Naive thymus-derived CD8-positive, alpha-beta T cell (primary cell): ENCODE measurements around the gene GSG1. TPM values are rescaled to one million over a fixed set of nuclear protein-coding genes. Genes with fewer than 3 reads are reported as not detected.

Experiments
- ATAC-seq, 2 donors: fragments of 150-1000 bp; cut with Tn5 transposase in 1 of 2; sonication (Bioruptor Pico), chemical (Tn5 transposase) in 1 of 2; 1 replicate in 1 of 2; 2 replicates in 1 of 2; pipeline ENCODE4 v1.10.0; 2021; ENCODE audit warnings: mild to moderate bottlenecking in 2 of 2, moderate library complexity in 2 of 2
- POLR2A ChIA-PET: fragments of 350-600 bp; sonication (Branson Sonifier 250); formaldehyde crosslinking; loops from one replicate; lab custom pipeline; 2021; ENCODE audit warnings: antibody characterized with exemption; lab: Charles Lee
- DNase-seq, 10 donors: peaks; one replicate each; pipeline versions ENCODE4 v3.0.0 to v3.0.0-alpha.2; 2020 to 2022
- H3K27ac Mint-ChIP-seq, 10 donors: one replicate each; pipeline ENCODE4 v1.8.0; 2020 to 2022; ENCODE audit warnings: mild to moderate bottlenecking in 10 of 10, mixed read lengths in 10 of 10, moderate library complexity in 4 of 10, inconsistent platforms in 1 of 10
- H3K27me3 Mint-ChIP-seq, 5 donors: one replicate each; pipeline ENCODE4 v1.8.0; 2021 to 2022; ENCODE audit warnings: mixed read lengths in 5 of 5
- H3K36me3 Mint-ChIP-seq, 3 donors: one replicate each; pipeline ENCODE4 v1.8.0; 2020 to 2022; ENCODE audit warnings: mixed read lengths in 3 of 3, mild to moderate bottlenecking in 2 of 3, inconsistent platforms in 1 of 3
- H3K4me1 Mint-ChIP-seq, 4 donors: one replicate each; pipeline ENCODE4 v1.8.0; 2021 to 2022; ENCODE audit warnings: mixed read lengths in 4 of 4
- H3K4me3 Mint-ChIP-seq, 10 donors: one replicate each; pipeline ENCODE4 v1.8.0; 2020 to 2022; ENCODE audit warnings: mild to moderate bottlenecking in 10 of 10, mixed read lengths in 10 of 10, moderate library complexity in 6 of 10, inconsistent platforms in 1 of 10
- H3K9me3 Mint-ChIP-seq, 9 donors: one replicate each; pipeline ENCODE4 v1.8.0; 2020 to 2022; ENCODE audit warnings: mixed read lengths in 9 of 9, mild to moderate bottlenecking in 3 of 9, inconsistent platforms in 1 of 9, moderate library complexity in 1 of 9
- polyA plus RNA-seq, 3 donors: library from polyadenylated mRNA; unstranded; fragments of 300-500 nt; fragmentation: Illumina TruSeq; gene quantifications; one replicate each; pipeline ENCODE4 v1.2.3, GENCODE V29; 2021
- total RNA-seq, 8 experiments: library from RNA in 2 of 8; stranded (reverse) in 2 of 8; gene quantifications; one replicate each; pipeline ENCODE4 v1.2.3 and lab custom pipeline; 2021 to 2026

GSG1 gene
- total and polyA plus RNA-seq, 5 experiments from 2014 or later: 0.21 TPM; not detected in 4

GRCh38 chr12:13133886-13134285 is 30.4 kb upstream of the GSG1 start:
- POLR2A ChIA-PET: no interaction called here
- peaks cover 0 to 10% (median 5%) of the 10 kb centered on the region in 5 donors for H3K27me3 Mint-ChIP-seq
- H3K27ac Mint-ChIP-seq: peak overlapping the region in 1 of 10 donors; percentile 2
- no peak for DNase-seq
- no peak for ATAC-seq
- H3K36me3 Mint-ChIP-seq: no peaks in the 10 kb centered on the region
- H3K9me3 Mint-ChIP-seq: no peaks in the 10 kb centered on the region
- no peak overlapping the region for H3K4me3 Mint-ChIP-seq
- no peaks in the 10 kb centered on the region for H3K4me1 Mint-ChIP-seq

GRCh38 chr12:13130981-13131380 is 27.5 kb upstream of the GSG1 start:
- Mint-ChIP-seq H3K9me3 (no peaks in the 10 kb centered on the region), H3K4me1 (peaks cover 0 to 1% (median 0%) of the 10 kb centered on the region in 4 donors), H3K27me3 (peaks cover 0 to 10% (median 5%) of the 10 kb centered on the region in 5 donors), H3K36me3 (no peaks in the 10 kb centered on the region), H3K4me3 (no peak overlapping the region), H3K27ac (no peak overlapping the region)
- ATAC-seq (no peak), DNase-seq (no peak)
- POLR2A ChIA-PET: no interaction called here

GRCh38 chr12:13128291-13128965 is 25.0 kb upstream of the GSG1 start:
- DNase-seq (no peak), ATAC-seq (no peak)
- Mint-ChIP-seq H3K27ac (no peak overlapping the region), H3K27me3 (peaks cover 0 to 10% (median 5%) of the 10 kb centered on the region in 5 donors), H3K36me3 (no peaks in the 10 kb centered on the region), H3K4me1 (peaks cover 0 to 1% (median 0%) of the 10 kb centered on the region in 4 donors), H3K9me3 (no peaks in the 10 kb centered on the region), H3K4me3 (no peak overlapping the region)
- POLR2A ChIA-PET: no interaction called here

GRCh38 chr12:13127444-13127843 is 24.0 kb upstream of the GSG1 start:
- Mint-ChIP-seq H3K9me3 (no peaks in the 10 kb centered on the region), H3K4me1 (peaks cover 0 to 1% (median 0%) of the 10 kb centered on the region in 4 donors), H3K27me3 (peaks cover 0 to 10% (median 5%) of the 10 kb centered on the region in 5 donors), H3K27ac (no peak overlapping the region), H3K4me3 (no peak overlapping the region), H3K36me3 (no peaks in the 10 kb centered on the region)
- POLR2A ChIA-PET: no interaction called here
- DNase-seq (no peak), ATAC-seq (no peak)

- Mint-ChIP-seq H3K27me3 (peaks cover 0 to 6% (median 5%) of the 10 kb centered on the region in 5 donors), H3K27ac (no peak overlapping the region), H3K4me3 (no peak overlapping the region), H3K4me1 (peaks cover 0 to 1% (median 0%) of the 10 kb centered on the region in 4 donors), H3K36me3 (no peaks in the 10 kb centered on the region), H3K9me3 (no peaks in the 10 kb centered on the region)
- DNase-seq (no peak), ATAC-seq (no peak)
- POLR2A ChIA-PET: no interaction called here
These were observed 23.0 kb upstream of the GSG1 start for GRCh38 chr12:13126494-13126893.

GRCh38 chr12:13125996-13126395 is 22.5 kb upstream of the GSG1 start:
- Mint-ChIP-seq H3K9me3 (no peaks in the 10 kb centered on the region), H3K27ac (no peak overlapping the region), H3K27me3 (peaks cover 0 to 6% (median 4%) of the 10 kb centered on the region in 5 donors), H3K4me3 (no peak overlapping the region), H3K36me3 (no peaks in the 10 kb centered on the region), H3K4me1 (peaks cover 0 to 1% (median 0%) of the 10 kb centered on the region in 4 donors)
- POLR2A ChIA-PET: no interaction called here
- no peak for DNase-seq
- ATAC-seq: no peak

GRCh38 chr12:13124656-13125505 is 21.4 kb upstream of the GSG1 start:
- POLR2A ChIA-PET: no interaction called here
- Mint-ChIP-seq H3K4me1 (peaks cover 0 to 1% (median 0%) of the 10 kb centered on the region in 4 donors), H3K36me3 (no peaks in the 10 kb centered on the region), H3K27ac (no peak overlapping the region), H3K27me3 (no peaks in the 10 kb centered on the region), H3K9me3 (no peaks in the 10 kb centered on the region), H3K4me3 (no peak overlapping the region)
- DNase-seq (no peak), ATAC-seq (no peak)

- peaks cover 0 to 3% (median 0%) of the 10 kb centered on the region in 5 donors for H3K27me3 Mint-ChIP-seq
- no peaks in the 10 kb centered on the region for H3K4me1 Mint-ChIP-seq
- H3K27ac Mint-ChIP-seq: peak overlapping the region in 1 of 10 donors; percentile 84
- ATAC-seq (no peak), DNase-seq (no peak)
- no peaks in the 10 kb centered on the region for H3K36me3 Mint-ChIP-seq
- POLR2A ChIA-PET: no interaction called here
- no peak overlapping the region for H3K4me3 Mint-ChIP-seq
- H3K9me3 Mint-ChIP-seq: no peaks in the 10 kb centered on the region
These were observed 18.1 kb upstream of the GSG1 start for GRCh38 chr12:13121568-13121967.

- Mint-ChIP-seq H3K27me3 (peaks cover 0 to 9% (median 0%) of the 10 kb centered on the region in 5 donors), H3K36me3 (no peaks in the 10 kb centered on the region), H3K4me1 (no peaks in the 10 kb centered on the region), H3K9me3 (no peaks in the 10 kb centered on the region), H3K27ac (no peak overlapping the region), H3K4me3 (no peak overlapping the region)
- ATAC-seq (no peak), DNase-seq (no peak)
- POLR2A ChIA-PET: no interaction called here
These were observed 16.9 kb upstream of the GSG1 start for GRCh38 chr12:13120413-13120812.

GRCh38 chr12:13119826-13120225 is 16.4 kb upstream of the GSG1 start:
- no peaks in the 10 kb centered on the region for H3K9me3 Mint-ChIP-seq
- ATAC-seq: no peak
- no peak overlapping the region for H3K27ac Mint-ChIP-seq
- no peak overlapping the region for H3K4me3 Mint-ChIP-seq
- H3K36me3 Mint-ChIP-seq: no peaks in the 10 kb centered on the region
- no peaks in the 10 kb centered on the region for H3K4me1 Mint-ChIP-seq
- no peak for DNase-seq
- H3K27me3 Mint-ChIP-seq: peaks cover 0 to 9% (median 0%) of the 10 kb centered on the region in 5 donors
- POLR2A ChIA-PET: no interaction called here

- ATAC-seq (no peak), DNase-seq (no peak)
- H3K4me1 Mint-ChIP-seq: no peaks in the 10 kb centered on the region
- POLR2A ChIA-PET: no interaction called here
- no peaks in the 10 kb centered on the region for H3K9me3 Mint-ChIP-seq
- H3K36me3 Mint-ChIP-seq: no peaks in the 10 kb centered on the region
- no peak overlapping the region for H3K27ac Mint-ChIP-seq
- H3K27me3 Mint-ChIP-seq: peaks cover 0 to 22% (median 5%) of the 10 kb centered on the region in 5 donors
- H3K4me3 Mint-ChIP-seq: no peak overlapping the region
These were observed 13.6 kb upstream of the GSG1 start for GRCh38 chr12:13117029-13117428.

GRCh38 chr12:13116259-13116658 is 12.8 kb upstream of the GSG1 start:
- POLR2A ChIA-PET: no interaction called here
- Mint-ChIP-seq H3K27ac (peak overlapping the region in 2 of 10 donors; percentile 13 to 60), H3K4me1 (no peaks in the 10 kb centered on the region), H3K36me3 (no peaks in the 10 kb centered on the region), H3K27me3 (peaks cover 0 to 26% (median 5%) of the 10 kb centered on the region in 5 donors), H3K9me3 (no peaks in the 10 kb centered on the region), H3K4me3 (no peak overlapping the region)
- DNase-seq (no peak), ATAC-seq (no peak)
